Stimulated activated CD4-positive, alpha-beta T cell treated with anti-CD3 and anti-CD28 coated beads, TNF-alpha, amount 100 ng/mL, for 48 hours (primary cell): ENCODE measurements around the gene DSG1.
"Not testable (repeated sequence)": the region's sequence is repeated elsewhere in the genome, so short reads cannot be mapped to it uniquely, and the experiment has no call there.

ENCODE experiments used
- DNase-seq, 3 donors: peaks; one replicate each; pipeline ENCODE4 v3.0.0-alpha.2; 2020; ENCODE audit warnings: low read depth in 3 of 3

Gene DSG1

DNA sequence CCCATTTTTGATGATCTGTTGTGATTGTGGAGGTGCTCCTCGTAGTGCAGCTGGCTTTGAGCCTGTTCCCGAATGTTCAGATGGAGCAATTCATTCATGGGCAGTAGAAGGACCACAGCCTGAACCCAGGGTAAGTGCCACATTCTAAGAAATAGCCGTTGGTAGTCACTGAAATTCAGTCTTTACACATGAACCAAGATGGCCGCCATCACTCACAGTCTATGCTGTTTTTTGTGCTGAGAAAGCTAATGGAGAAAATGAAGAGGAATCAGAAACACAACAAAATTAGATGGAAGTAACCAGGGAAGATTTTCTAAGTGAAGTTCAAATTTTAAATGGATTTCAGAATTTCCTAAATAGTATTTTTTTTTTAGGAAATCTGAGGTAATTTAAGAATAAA is 25.5 kb downstream of the DSG1 start:
- no peak for DNase-seq

DNA sequence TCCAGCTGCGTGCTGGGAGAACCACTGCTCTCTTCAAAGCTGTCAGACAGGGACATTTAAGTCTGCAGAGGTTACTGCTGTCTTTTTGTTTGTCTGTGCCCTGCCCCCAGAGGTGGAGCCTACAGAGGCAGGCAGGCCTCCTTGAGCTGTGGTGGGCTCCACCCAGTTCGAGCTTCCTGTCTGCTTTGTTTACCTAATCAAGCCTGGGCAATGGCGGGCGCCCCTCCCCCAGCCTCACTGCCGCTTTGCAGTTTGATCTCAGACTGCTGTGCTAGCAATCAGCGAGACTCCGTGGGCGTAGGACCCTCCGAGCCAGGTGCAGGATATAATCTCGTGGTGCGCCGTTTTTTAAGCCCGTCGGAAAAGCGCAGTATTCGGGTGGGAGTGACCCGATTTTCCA is 35.4 kb downstream of the DSG1 start:
- not testable (repeated sequence) for DNase-seq

DNA sequence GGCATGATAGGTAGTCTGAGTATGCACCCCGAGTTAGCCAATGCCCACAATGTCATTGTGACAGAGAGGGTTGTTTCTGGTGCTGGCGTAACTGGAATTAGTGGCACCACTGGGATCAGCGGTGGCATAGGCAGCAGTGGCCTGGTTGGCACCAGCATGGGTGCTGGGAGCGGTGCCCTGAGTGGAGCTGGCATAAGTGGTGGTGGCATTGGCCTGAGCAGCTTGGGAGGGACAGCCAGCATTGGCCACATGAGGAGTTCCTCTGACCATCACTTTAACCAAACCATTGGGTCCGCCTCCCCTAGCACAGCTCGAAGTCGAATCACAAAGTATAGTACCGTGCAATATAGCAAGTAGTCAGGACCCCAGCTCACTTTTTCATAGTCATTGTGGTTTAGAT is 37.0 kb downstream of the DSG1 start:
- no peak for DNase-seq

DNA sequence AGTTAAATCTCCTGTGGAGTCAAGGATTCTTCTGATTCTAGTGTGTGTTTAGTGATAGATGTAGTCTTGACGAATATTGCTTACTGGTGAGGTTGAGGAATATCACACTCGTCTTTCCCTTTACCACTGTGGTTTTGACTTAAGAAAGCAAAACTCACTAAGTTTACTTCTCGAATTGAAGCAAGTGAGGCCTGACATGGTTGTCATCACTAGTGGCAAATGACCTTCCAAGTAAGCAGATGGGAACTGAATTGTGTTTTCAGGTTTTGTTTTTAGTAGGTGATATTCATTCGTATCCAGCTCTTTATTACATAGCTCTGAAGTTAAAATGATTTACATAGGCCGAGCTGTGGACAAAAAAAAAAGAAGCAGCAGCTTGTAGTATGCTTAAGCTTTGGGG is 38.1 kb downstream of the DSG1 start:
- no peak for DNase-seq

DNA sequence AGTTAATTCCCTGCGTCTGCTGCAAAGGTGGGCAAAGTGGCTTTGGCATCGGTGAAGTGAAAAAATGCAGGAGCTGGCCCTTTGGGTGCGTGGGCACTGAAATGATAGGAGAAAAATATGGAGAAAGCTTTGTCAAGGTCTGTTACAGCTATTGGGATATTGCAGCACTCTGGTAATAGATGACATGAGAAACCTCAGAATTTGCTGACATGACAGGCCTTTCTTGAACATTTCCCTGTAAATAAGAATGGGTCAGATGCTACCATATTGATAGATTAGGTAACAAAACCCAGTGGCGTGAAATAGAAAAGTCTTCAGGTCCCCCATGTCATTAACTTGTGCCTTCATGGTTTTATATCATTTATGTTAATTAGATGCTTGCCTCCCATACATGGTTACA is 46.2 kb downstream of the DSG1 start:
- no peak for DNase-seq

DNA sequence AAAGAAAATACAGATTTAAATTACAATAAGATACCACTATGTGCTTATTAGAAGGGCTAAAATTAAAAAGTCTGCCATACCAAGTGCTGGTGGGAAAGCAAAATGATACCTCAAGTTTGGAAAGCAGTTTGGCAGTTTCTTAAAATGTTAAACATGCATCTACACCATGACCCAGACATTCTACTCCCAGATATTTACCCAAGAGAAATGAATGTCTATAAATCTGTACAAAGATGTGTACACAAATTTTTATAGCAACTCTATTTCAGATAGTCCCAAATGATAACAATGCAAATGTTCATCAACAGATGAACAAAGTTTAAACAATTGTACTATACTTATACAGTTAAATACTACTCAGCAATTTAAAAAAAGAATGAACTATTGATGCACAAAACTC is 51.5 kb downstream of the DSG1 start:
- no peak for DNase-seq

DNA sequence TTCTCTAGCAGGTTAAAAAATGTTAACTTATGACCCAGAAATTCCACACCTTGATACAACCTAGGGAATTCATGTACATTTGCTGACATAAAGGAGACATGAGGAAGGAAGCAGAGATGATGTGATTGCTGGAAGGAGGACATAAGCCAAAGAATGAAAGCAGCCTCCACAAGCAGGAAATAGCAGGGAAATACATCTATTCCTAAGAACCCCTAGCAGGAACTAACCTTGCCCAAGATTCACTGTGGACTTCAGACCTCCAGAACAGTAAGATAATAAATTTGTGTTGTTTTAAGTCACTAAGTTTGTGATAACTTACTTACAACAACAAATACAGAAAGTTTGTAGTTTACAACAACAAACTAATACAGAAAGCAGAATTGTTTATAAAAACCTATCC is 54.0 kb downstream of the DSG1 start:
- no peak for DNase-seq

DNA sequence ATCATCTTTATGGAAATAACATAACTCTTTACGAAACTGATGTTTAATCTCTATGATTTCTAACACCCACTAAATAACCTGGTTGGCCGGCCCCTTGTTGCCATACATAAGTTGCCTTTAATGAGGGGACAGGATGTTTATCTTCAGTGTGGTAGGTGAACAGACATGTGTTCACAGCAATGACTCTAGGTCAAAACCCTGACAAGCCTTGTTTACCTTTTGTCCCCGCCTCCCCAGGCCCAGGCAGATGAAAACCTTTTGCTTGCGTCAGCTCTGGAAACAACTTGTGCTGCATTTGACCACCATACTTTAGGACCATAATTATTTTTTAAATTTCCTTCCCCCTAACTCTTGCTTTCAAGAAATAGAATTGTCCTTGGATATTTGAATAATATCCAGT is 55.7 kb downstream of the DSG1 start:
- DNase-seq: no peak

DNA sequence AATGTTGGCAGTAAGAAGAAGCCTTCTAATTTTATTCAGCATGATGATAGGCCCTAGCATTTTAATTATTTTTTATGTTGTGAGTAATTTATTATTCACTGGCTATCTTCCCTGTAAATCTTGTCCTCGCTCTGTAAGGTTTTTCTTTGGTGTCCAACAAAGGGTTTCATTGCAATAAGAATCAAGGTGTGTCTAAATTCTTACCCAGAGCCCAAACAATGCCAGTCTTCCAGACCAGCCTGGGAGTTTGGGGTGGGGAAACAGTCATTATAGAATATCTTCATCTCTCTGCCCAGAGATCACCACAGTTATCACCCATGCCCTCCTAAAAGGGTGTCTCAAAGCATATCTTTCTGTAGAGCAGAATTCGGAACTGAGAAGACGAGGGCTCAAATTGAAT is 58.5 kb downstream of the DSG1 start, which contains the start of gene DSG4:
Gene DSG4 (plus strand): TSS at position 301 of the 400 bp plus-strand sequence. CDS start 135 bp downstream, outside the sequence.
- DNase-seq: no peak

DNA sequence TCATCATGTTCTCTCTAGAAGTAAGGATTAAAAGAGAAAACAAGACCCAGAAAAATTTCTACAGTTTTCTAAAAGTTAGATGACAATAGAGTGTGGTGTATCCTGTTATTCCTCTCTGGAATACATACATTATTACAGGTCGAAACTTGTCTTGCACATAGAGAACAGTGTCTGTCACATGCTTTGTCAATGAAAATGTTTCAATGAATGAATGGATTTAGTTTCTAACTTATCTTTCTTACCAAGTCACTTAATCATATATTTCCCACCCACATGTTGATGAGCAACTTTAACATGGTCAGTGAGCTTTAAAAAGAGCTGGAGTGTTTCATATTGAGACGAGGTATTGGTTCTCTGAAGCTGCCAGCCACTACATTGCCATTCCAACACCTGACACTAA is 63.0 kb downstream of the DSG1 start:
- DNase-seq: no peak

DNA sequence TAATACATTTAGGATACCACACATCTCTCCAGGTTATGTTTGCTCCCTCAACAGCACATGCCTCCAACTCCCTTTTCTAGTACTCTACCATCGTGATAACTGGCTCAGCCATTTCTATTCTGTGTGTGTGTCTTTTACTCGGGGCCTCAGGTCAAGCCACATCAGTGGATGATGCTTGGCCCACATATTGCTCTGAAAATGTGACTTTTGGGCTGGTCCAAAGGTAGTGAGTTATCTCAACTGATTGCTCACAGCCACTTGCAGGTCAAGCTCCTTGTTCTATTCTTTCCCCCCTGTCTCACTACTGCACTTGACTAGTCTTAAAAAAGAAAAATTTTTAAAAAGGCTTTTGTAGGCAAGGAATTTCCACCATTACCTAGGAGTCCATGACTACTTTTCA is 64.1 kb downstream of the DSG1 start:
- DNase-seq: no peak

DNA sequence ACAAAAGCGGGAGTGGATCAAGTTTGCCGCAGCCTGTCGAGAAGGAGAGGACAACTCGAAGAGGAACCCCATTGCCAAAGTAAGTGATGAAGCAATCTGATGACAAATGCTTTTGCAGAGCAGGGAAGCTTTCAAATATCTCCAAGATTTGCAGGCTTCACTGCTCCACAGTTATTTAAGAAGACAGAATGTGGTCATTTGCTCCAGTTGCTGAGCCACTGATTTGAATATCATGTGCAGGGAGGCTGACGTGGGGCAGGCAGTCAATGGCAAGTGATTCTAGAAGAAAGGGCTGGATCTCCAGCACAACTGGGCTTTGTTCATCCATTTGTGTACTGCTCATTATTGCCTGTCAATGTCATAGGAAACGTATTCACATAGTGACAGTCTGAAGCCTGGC is 68.8 kb downstream of the DSG1 start:
- DNase-seq: no peak

DNA sequence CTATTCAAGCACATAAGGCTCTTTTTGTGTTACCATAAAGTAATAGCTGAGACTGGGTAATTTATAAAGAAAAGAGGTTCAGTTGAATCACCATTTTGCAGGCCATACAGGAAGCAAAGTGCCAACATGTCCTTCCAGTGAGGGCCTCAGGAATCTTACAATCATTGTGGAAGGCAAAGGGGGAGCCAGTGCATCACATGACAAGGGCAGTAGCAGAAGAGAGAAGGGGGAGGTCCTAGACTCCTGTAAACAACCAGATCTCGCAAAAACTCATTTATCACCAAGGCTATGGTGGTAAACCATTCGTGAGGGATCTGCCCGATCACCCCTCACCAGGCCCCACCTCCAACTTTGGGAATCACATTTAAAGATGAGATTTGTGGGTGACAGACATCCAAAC is 75.3 kb downstream of the DSG1 start:
- DNase-seq: no peak

DNA sequence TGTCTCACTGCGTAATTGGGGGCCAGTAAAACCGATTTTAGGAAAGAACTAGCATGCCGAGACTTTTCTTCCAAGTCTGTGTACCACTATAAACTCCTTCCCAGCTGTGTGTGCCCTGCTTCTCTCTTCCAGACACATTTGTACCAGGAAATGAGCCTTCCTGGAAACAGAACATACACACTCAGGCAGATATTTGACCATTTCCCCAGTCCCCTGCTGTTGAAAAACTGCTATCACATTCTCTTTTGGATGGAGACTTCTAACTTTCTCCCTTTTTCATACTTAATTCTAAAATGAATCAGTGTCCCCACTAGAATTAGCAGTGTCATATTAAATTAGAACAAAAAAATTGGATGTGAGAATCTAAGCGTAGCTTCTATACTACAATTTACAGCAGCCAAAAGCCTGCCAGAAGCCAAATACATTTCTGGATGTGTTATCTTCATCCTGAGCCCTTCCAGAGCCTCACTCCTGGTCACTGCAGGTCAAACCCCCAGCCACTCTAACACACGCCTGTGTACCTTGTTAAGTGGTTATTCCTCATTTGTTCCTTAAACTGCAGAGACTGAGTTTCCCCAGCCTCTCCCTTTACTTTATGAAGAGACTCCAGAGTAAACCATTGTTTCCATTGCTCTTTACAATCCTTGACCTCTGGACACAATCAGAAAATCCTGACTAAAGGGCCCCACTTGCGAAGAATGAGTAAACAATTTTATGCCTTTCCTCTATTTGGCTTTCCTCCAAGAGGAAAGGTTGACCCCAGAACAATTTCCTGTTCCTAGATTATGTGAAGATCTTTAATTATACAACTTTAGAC is 79.0 kb downstream of the DSG1 start:
- no peak for DNase-seq

DNA sequence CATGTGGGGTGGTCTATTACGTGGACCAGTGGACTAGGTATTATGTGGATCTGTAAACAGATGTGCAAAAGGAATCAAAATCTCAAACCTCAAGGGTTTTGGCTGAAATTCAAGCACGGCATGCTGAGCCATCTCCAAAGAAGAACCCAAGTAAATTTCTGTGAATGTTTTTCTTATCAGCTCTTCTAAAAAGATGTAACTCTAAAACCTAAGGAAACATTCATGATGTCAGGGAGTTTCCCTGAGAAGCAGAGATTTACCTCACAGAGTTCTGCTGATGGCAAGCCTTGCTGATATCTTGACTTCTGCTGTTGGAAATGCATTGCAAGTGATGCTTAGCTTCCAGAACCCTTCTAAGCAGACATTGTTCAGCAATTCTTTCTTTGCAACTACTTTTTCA is 80.2 kb downstream of the DSG1 start:
- DNase-seq: no peak

DNA sequence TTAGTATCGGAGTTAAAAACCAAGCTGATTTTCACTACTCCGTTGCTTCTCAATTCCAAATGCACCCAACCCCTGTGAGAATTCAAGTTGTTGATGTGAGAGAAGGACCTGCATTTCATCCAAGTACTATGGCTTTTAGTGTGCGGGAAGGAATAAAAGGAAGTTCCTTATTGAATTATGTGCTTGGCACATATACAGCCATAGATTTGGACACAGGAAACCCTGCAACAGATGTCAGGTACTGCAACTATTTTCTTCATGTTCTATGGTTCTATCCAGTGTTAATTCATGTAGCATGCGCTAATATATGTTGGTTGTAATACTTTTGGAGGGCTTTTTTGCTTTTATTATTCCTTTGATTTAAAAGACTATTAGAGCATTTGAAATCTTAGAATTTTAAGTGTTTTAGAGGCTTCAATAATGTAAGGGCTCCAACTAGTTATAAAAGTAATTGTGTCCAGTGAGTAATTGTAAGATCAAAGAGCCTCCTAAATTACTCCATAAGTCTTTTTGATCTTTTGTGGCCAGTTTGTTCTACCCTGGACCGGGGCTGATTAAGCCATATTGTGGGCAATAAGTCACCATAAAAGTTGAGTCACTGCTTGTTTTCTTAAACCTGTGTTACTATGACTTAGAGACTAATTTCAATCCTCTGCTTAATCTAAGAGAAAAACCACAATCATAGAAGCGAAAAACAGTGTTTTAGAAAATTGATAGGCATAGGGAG is 81.5 kb downstream of the DSG1 start:
- no peak for DNase-seq

DNA sequence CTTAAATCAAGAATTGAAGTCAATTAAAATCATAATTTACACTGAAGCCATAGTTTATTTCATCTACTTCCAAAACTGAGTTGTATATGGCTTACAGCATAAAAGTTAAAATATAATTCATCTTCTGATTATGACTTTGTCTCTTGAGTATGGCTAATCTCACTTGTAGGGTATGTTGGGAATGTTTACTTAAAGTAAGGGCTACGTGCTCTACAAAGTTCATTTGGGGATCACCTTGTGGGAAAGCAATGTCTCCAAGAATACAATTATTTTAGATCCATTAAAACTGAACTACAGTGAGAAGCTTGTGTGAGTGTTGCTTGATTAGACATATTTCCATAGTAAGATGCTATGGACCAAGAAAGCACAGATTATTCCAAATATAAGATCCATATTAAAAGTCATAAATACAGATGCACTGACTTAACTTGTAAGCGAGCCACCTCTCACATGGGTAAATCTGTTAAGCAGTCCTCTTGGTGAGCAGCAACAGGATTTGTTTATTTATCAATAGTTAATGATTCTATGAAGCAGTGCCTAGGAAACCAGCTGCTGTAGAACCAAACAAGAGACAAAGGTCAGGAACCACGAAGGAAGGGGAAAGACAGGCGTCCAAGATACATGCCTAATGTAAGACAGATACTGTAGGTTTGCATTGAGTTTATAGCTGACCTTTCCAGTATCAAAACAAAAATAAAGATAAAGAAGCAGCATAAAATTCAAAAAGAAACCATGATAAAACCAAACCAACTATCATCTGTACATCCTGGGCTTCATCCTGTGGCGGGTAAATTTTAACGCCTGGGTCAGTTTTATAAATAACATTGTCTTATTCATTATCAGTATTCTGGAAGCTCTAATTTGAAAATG is 83.4 kb downstream of the DSG1 start:
- DNase-seq: no peak

DNA sequence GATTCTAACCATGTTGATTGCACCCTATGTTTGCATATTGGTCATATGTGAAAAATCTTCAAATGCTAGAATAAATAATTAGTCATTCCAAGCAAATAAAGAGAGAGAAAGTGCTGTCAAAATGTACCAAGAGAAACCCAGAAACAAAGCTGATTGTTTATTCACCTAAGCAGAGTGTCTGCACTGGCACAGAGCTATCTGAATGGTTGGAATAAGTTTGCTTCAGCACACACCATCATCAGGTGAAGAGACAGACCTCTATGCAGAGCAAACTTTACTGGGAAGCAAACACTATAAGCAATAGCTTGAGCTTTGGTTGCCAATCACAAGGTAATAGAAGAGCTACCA is 84.0 kb downstream of the DSG1 start:
- no peak for DNase-seq

DNA sequence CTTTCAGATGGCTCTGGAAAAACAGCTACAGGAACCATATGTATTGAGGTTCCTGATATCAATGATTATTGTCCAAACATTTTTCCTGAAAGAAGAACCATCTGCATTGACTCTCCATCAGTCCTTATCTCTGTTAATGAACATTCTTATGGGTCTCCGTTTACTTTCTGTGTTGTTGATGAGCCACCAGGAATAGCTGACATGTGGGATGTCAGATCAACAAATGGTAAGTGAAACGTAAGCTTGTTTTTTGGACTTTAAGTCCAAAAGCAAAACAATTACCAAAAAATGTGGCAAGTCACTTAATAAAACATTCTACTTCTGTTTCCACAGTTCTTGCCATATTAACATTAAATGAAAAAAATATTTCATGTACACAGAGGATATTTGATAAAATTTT is 85.4 kb downstream of the DSG1 start:
- no peak for DNase-seq
